Measurements from ENCODE around the gene FOXD1. TPM values are rescaled to one million over a fixed set of nuclear protein-coding genes. Genes with fewer than 3 reads are reported as not detected.
"Not testable (repeated sequence)": the region's sequence is repeated elsewhere in the genome, so short reads cannot be mapped to it uniquely, and the experiment has no call there.

FOXD1 gene
- total and polyA plus RNA-seq, 2 of the 4 experiments (the other 2 are of a cell fraction) = 3.2 to 23.1 TPM

DNA sequence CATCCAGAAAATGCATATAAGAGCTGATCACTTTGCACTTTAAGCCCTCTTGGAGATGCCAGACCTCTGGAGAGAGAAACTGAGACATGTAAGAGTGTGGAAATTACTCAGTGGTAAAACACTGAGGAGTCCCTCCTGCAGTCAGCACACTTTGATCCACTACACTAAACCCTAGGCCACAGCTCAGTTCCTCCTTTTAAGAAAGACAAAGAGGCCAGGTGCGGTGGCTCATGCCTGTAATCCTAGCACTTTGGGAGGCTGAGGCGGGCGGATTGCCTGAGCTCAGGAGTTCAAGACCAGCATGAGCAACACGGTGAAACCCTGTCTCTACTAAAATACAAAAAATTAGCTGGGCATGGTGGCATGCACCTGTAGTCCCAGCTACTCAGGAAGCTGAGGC, 38.7 kb upstream of the FOXD1 start:
- in situ Hi-C loops (cut with MboI; ENCODE audit: low sequenced_read_pairs) = not testable (repeated sequence)

More for the DNA sequence above, 38.7 kb upstream of the FOXD1 start:
- H3K9me3 ChIP-seq (ENCODE audit: control insufficient read depth, insufficient read depth, low read length); H2BK20ac ChIP-seq (ENCODE audit: low read depth, low read length); intact Hi-C loops (cut with micrococcal nuclease); H2BK15ac ChIP-seq (ENCODE audit: low read depth, low read length); H2AK5ac ChIP-seq (ENCODE audit: low read depth, low read length); H4K91ac ChIP-seq (ENCODE audit: insufficient read depth, low read depth, low read length); H3K9me1 ChIP-seq (ENCODE audit: insufficient read depth, low read length); H3K4me3 ChIP-seq (ENCODE audit: insufficient read depth, low read depth, low read length); H3K79me1 ChIP-seq (ENCODE audit: low read depth in 1 of 2, low read length in 2 of 2); H4K5ac ChIP-seq (ENCODE audit: low read depth, low read length); H3K14ac ChIP-seq (replicated peaks; ENCODE audit: low read depth, low read length); BruUV-seq (replicated peaks); H3K56ac ChIP-seq (ENCODE audit: extremely low read depth, insufficient read depth, low read length); DNase-seq; dilution Hi-C loops (cut with HindIII; ENCODE audit: low sequenced_read_pairs, unreplicated experiment); H2AFZ ChIP-seq (replicated peaks; ENCODE audit: low read length, poor library complexity); ATAC-seq (ENCODE audit: low read depth); H3K9ac ChIP-seq (ENCODE audit: low read depth, low read length); H3K4ac ChIP-seq (ENCODE audit: low read depth, low read length); H4K20me1 ChIP-seq (ENCODE audit: insufficient read depth, low read length); H3K18ac ChIP-seq (ENCODE audit: low read depth, low read length); H2AK9ac ChIP-seq (replicated peaks; ENCODE audit: low read depth, low read length, poor library complexity); H3K23ac ChIP-seq (ENCODE audit: low read depth, low read length); H3K4me1 ChIP-seq (ENCODE audit: control insufficient read depth, insufficient read depth, low read length); H3K36me3 ChIP-seq (ENCODE audit: control insufficient read depth, insufficient read depth, low read length); H2BK5ac ChIP-seq (ENCODE audit: low read depth, low read length, poor library complexity, severe bottlenecking); H3K4me2 ChIP-seq (ENCODE audit: low read depth, low read length); H4K8ac ChIP-seq (ENCODE audit: low read depth in 2 of 2, low read length in 2 of 2); H3K27ac ChIP-seq (ENCODE audit: insufficient read depth, low read length); H2BK120ac ChIP-seq (ENCODE audit: low read depth, low read length); H3K27me3 ChIP-seq (ENCODE audit: control insufficient read depth, insufficient read depth, low read length); POLR2A ChIA-PET (ENCODE audit: unreplicated experiment): not testable (repeated sequence)
- WGBS, 2 experiments (ENCODE audit: extremely low coverage in 2 of 2, insufficient read length in 1 of 2) = 60% methylated on average over 3 of the region's 4 CpGs; no CpG with 5 or more reads in 1 of the 2 experiments
- CTCF ChIA-PET = interaction anchor here (1.5 kb wide), 1 partner anchor 9 kb away, joined by 5 read pairs; no protein-coding TSS in a partner anchor

Measured in IMR-90 (cell line).